K562 (cell line): ENCODE data around the gene MYO1E. TPM values are rescaled to one million over a fixed set of nuclear protein-coding genes. Genes with fewer than 3 reads are reported as not detected.

Source experiments
- BRF1 ChIP-seq: IDR thresholded peaks from 3 replicates; pipeline ENCODE4 v1.6.1; 2011; ENCODE audit warnings: borderline replicate concordance, mild to moderate bottlenecking; ENCODE audit not compliant: insufficient read length; ENCODE audit errors: extremely low read depth
- CHAMP1 ChIP-seq: fragments of 450-650 bp; IDR thresholded peaks from 2 replicates; pipeline ENCODE4 v1.6.1; 2016; ENCODE audit warnings: mild to moderate bottlenecking
- EP300 ChIP-seq: IDR thresholded peaks from 2 replicates; pipeline ENCODE4 v1.6.1; 2012; ENCODE audit warnings: low read length, improper control_type of control experiment
- KLF10 ChIP-seq: fragments of 250-450 bp; sonication (Bioruptor Pico); IDR thresholded peaks from 2 replicates; pipeline ENCODE4 v1.6.1; 2021; ENCODE audit warnings: matching md5 sums
- NR2C1 ChIP-seq, 2 experiments: fragments of 450-650 bp; IDR thresholded peaks; 2 replicates each; pipeline ENCODE4 v1.6.1; 2017; ENCODE audit warnings: mild to moderate bottlenecking in 2 of 2, antibody characterized with exemption in 1 of 2, inconsistent platforms in 1 of 2, missing compliant biosample characterization in 1 of 2, missing genetic modification characterization in 1 of 2
- PURB ChIP-seq: sonication (generic); formaldehyde crosslinking; IDR thresholded peaks from 2 replicates; pipeline ENCODE4 v1.9.0; 2021; ENCODE audit warnings: low read depth, mild to moderate bottlenecking, missing genetic modification reagents
- U2AF1 ChIP-seq: fragments of 200-400 bp; formaldehyde crosslinking; optimal IDR thresholded peaks from 2 replicates; pipeline ENCODE3; 2017; ENCODE audit warnings: mild to moderate bottlenecking, low read depth, low read length, moderate library complexity
- ZNF592 ChIP-seq: fragments of 450-650 bp; IDR thresholded peaks from 2 replicates; pipeline ENCODE4 v1.6.1; 2017; ENCODE audit warnings: antibody characterized with exemption, mild to moderate bottlenecking
- polyA plus RNA-seq, 8 experiments: library from polyadenylated mRNA; depleted of rRNA in 4 of 8; stranded (reverse) in 5 of 8; unstranded in 3 of 8; fragments of >200 nt; fragmentation: Nextera tagmentation in 2 of 8; fragmentation: Illumina TruSeq in 1 of 8; extraction: Ambion mirVana in 2 of 8; extraction: Trizol in 1 of 8; gene quantifications; 2 replicates each; pipeline versions ENCODE4 v1.2.1 to v1.2.3, GENCODE V29; 2011 to 2014; ENCODE audit warnings: inconsistent platforms in 1 of 8, missing spikeins in 1 of 8
- total RNA-seq, 7 experiments: library from RNA; depleted of rRNA in 6 of 7; stranded (reverse); fragments of >200 nt in 6 of 7; fragmentation: Illumina TruSeq in 2 of 7; extraction: Trizol in 2 of 7; gene quantifications; 2 replicates each; pipeline versions ENCODE4 v1.2.1 to v1.2.3, GENCODE V29; 2011 to 2021; ENCODE audit warnings: low replicate concordance in 1 of 7
- TF ChIP-seq, protein P1 (sequence below): fragments of 200-600 bp; sonication (generic); IDR thresholded peaks from one replicate; pipeline ENCODE4 v1.6.1; 2012; ENCODE audit warnings: mild to moderate bottlenecking, low read depth, low read length, inconsistent platforms

Gene MYO1E
- total and polyA plus RNA-seq, 9 of the 15 experiments (the other 6 are each of a cell fraction or from before 2014, with no cell fraction given): under 0.01 to 0.44 (median 0.01) TPM; not detected in 6

DNA sequence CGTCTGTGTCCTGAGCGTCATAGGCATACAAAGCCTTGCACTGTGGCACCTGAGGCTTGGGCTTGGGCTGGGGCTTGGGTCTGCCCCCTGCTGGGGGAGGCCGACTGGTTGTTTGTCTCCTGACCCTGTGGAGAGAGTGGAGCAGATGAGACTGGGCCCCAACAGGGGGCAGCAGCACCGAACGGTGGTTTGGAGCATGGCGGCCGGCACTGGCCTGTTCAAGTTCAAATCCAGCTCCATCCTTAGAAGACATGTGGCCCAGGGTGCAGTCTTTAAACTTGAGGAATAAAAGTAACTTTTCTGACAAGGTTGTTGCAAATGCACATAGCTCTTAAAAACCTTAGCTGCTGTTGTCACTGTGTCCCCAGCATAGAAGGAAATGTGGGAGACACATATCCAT, 234.4 kb downstream of the MYO1E start (continued):
- TF ChIP-seq, protein P1, sequence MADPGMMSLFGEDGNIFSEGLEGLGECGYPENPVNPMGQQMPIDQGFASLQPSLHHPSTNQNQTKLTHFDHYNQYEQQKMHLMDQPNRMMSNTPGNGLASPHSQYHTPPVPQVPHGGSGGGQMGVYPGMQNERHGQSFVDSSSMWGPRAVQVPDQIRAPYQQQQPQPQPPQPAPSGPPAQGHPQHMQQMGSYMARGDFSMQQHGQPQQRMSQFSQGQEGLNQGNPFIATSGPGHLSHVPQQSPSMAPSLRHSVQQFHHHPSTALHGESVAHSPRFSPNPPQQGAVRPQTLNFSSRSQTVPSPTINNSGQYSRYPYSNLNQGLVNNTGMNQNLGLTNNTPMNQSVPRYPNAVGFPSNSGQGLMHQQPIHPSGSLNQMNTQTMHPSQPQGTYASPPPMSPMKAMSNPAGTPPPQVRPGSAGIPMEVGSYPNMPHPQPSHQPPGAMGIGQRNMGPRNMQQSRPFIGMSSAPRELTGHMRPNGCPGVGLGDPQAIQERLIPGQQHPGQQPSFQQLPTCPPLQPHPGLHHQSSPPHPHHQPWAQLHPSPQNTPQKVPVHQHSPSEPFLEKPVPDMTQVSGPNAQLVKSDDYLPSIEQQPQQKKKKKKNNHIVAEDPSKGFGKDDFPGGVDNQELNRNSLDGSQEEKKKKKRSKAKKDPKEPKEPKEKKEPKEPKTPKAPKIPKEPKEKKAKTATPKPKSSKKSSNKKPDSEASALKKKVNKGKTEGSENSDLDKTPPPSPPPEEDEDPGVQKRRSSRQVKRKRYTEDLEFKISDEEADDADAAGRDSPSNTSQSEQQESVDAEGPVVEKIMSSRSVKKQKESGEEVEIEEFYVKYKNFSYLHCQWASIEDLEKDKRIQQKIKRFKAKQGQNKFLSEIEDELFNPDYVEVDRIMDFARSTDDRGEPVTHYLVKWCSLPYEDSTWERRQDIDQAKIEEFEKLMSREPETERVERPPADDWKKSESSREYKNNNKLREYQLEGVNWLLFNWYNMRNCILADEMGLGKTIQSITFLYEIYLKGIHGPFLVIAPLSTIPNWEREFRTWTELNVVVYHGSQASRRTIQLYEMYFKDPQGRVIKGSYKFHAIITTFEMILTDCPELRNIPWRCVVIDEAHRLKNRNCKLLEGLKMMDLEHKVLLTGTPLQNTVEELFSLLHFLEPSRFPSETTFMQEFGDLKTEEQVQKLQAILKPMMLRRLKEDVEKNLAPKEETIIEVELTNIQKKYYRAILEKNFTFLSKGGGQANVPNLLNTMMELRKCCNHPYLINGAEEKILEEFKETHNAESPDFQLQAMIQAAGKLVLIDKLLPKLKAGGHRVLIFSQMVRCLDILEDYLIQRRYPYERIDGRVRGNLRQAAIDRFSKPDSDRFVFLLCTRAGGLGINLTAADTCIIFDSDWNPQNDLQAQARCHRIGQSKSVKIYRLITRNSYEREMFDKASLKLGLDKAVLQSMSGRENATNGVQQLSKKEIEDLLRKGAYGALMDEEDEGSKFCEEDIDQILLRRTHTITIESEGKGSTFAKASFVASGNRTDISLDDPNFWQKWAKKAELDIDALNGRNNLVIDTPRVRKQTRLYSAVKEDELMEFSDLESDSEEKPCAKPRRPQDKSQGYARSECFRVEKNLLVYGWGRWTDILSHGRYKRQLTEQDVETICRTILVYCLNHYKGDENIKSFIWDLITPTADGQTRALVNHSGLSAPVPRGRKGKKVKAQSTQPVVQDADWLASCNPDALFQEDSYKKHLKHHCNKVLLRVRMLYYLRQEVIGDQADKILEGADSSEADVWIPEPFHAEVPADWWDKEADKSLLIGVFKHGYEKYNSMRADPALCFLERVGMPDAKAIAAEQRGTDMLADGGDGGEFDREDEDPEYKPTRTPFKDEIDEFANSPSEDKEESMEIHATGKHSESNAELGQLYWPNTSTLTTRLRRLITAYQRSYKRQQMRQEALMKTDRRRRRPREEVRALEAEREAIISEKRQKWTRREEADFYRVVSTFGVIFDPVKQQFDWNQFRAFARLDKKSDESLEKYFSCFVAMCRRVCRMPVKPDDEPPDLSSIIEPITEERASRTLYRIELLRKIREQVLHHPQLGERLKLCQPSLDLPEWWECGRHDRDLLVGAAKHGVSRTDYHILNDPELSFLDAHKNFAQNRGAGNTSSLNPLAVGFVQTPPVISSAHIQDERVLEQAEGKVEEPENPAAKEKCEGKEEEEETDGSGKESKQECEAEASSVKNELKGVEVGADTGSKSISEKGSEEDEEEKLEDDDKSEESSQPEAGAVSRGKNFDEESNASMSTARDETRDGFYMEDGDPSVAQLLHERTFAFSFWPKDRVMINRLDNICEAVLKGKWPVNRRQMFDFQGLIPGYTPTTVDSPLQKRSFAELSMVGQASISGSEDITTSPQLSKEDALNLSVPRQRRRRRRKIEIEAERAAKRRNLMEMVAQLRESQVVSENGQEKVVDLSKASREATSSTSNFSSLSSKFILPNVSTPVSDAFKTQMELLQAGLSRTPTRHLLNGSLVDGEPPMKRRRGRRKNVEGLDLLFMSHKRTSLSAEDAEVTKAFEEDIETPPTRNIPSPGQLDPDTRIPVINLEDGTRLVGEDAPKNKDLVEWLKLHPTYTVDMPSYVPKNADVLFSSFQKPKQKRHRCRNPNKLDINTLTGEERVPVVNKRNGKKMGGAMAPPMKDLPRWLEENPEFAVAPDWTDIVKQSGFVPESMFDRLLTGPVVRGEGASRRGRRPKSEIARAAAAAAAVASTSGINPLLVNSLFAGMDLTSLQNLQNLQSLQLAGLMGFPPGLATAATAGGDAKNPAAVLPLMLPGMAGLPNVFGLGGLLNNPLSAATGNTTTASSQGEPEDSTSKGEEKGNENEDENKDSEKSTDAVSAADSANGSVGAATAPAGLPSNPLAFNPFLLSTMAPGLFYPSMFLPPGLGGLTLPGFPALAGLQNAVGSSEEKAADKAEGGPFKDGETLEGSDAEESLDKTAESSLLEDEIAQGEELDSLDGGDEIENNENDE: no peak
- TF ChIP-seq BRF1 (no peak), CHAMP1 (peak; percentile 89; the same call in 1 of the 2 replicates), ZNF592 (peak; percentile 67; the same call in 1 of the 2 replicates), EP300 (peak; percentile 29; the same call in 1 of the 2 replicates), KLF10 (CRISPR knock-in tag) (no peak), PURB (CRISPR knock-in tag) (no peak), U2AF1 (no peak), NR2C1 (IDR thresholded peaks at IDR 0.05) (peak; percentile 33; the same call in 1 of the 2 replicates), NR2C1 (tag; IDR thresholded peaks at IDR 0.05) (peak; percentile 51; the same call in 1 of the 2 replicates)
